DOHH2 (cell line): ENCODE measurements around the gene PRPF8.

Experiments
- H3F3A ChIP-seq: fragments of 200-600 bp; sonication (generic), shearing (Covaris generic); 2 replicates; pipeline ENCODE4 v1.6.0; 2016; ENCODE audit warnings: antibody characterized with exemption, mild to moderate bottlenecking; ENCODE audit not compliant: control insufficient read depth, insufficient read depth
- H3K27ac ChIP-seq: fragments of 200-600 bp; sonication (generic); 2 replicates; pipeline ENCODE4 v1.5.1; 2014; ENCODE audit warnings: low read depth, mild to moderate bottlenecking, low read length, moderate library complexity
- H3K27me3 ChIP-seq: fragments of 200-600 bp; sonication (generic); 2 replicates; pipeline ENCODE4 v1.6.1; 2014; ENCODE audit warnings: mild to moderate bottlenecking, low read length, mixed read lengths; ENCODE audit not compliant: control insufficient read depth
- H3K36me3 ChIP-seq: fragments of 200-600 bp; sonication (generic); 2 replicates; pipeline ENCODE4 v1.6.1; 2014; ENCODE audit warnings: mild to moderate bottlenecking, low read length, moderate library complexity, mixed read lengths; ENCODE audit not compliant: control insufficient read depth
- H3K4me1 ChIP-seq: fragments of 200-600 bp; sonication (generic); 2 replicates; pipeline ENCODE4 v1.6.1; 2014; ENCODE audit warnings: mild to moderate bottlenecking, low read length, mixed read lengths; ENCODE audit not compliant: control insufficient read depth
- H3K4me2 ChIP-seq: fragments of 200-600 bp; sonication (generic); 2 replicates; pipeline ENCODE4 v1.6.0; 2014; ENCODE audit warnings: mild to moderate bottlenecking, low read length, moderate library complexity
- H3K4me3 ChIP-seq: fragments of 200-600 bp; sonication (generic); 2 replicates; pipeline ENCODE4 v1.5.1; 2014; ENCODE audit warnings: mild to moderate bottlenecking, low read length, mixed read lengths
- H3K79me2 ChIP-seq: fragments of 200-600 bp; sonication (generic); 2 replicates; pipeline ENCODE4 v1.6.1; 2014; ENCODE audit warnings: mild to moderate bottlenecking, low read length, mixed read lengths; ENCODE audit not compliant: control insufficient read depth
- H3K9me2 ChIP-seq: fragments of 200-600 bp; sonication (generic); replicated peaks from 2 replicates; pipeline ENCODE4 v1.6.1; 2014; ENCODE audit warnings: mild to moderate bottlenecking, low read length, mixed read lengths; ENCODE audit not compliant: control insufficient read depth
- H3K9me3 ChIP-seq: fragments of 200-600 bp; sonication (generic); 2 replicates; pipeline ENCODE4 v1.6.1; 2014; ENCODE audit warnings: antibody characterized with exemption, low read length, mixed read lengths; ENCODE audit not compliant: control insufficient read depth, insufficient read depth
- H4K20me1 ChIP-seq: fragments of 200-600 bp; sonication (generic); 2 replicates; pipeline ENCODE4 v1.6.0; 2014; ENCODE audit warnings: low read depth, mild to moderate bottlenecking, antibody characterized with exemption, low read length, moderate library complexity; ENCODE audit not compliant: control insufficient read depth, insufficient read depth
- EZH2phosphoT487 ChIP-seq: fragments of 200-600 bp; sonication (generic); IDR thresholded peaks from 2 replicates; pipeline ENCODE4 v1.6.1; 2017; ENCODE audit warnings: borderline replicate concordance, mild to moderate bottlenecking, antibody characterized with exemption, low read length, moderate library complexity, mixed read lengths
- TF ChIP-seq, protein P1 (sequence below): fragments of 200-600 bp; sonication (generic); IDR thresholded peaks from one replicate; pipeline ENCODE4 v1.5.1; 2014; ENCODE audit warnings: antibody characterized with exemption, mild to moderate bottlenecking, low read depth, low read length; ENCODE audit not compliant: poor library complexity, severe bottlenecking

The PRPF8 gene

DNA sequence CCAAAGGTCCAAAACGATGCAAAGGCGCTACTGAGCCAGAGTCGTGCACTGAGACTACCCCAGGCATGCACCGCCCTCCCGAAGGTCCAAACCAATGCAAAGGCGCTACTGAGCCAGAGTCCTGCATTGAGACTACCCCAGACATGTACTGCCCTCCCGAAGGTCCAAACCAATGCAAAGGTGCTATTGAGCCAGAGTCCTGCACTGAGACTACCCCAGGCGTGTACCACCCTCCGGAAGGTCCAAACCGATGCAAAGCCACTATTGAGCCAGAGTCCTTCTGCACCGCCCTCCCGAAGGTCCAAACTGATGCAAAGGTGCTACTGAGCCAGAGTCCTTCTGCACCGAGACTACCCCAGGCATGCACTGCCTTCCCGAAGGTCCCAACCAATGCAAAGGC, 83.1 kb downstream of the PRPF8 start:
- Histone ChIP-seq H3K27ac (no peak overlapping the region), H3K9me3 (no peaks in the 10 kb centered on the region), H3K4me2 (no peak overlapping the region), H3K9me2 (no peaks in the 10 kb centered on the region), H3K4me3 (no peak overlapping the region), H4K20me1 (no peaks in the 10 kb centered on the region), H3K79me2 (peaks cover 39% of the 10 kb centered on the region), H3K27me3 (no peaks in the 10 kb centered on the region), H3K4me1 (peaks cover 18% of the 10 kb centered on the region), H3F3A (no peaks in the 10 kb centered on the region; the same call in 1 of the 2 replicates), H3K36me3 (peaks cover 59% of the 10 kb centered on the region)
- TF ChIP-seq EZH2phosphoT487: no peak
- TF ChIP-seq, protein P1, sequence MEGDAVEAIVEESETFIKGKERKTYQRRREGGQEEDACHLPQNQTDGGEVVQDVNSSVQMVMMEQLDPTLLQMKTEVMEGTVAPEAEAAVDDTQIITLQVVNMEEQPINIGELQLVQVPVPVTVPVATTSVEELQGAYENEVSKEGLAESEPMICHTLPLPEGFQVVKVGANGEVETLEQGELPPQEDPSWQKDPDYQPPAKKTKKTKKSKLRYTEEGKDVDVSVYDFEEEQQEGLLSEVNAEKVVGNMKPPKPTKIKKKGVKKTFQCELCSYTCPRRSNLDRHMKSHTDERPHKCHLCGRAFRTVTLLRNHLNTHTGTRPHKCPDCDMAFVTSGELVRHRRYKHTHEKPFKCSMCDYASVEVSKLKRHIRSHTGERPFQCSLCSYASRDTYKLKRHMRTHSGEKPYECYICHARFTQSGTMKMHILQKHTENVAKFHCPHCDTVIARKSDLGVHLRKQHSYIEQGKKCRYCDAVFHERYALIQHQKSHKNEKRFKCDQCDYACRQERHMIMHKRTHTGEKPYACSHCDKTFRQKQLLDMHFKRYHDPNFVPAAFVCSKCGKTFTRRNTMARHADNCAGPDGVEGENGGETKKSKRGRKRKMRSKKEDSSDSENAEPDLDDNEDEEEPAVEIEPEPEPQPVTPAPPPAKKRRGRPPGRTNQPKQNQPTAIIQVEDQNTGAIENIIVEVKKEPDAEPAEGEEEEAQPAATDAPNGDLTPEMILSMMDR: no peak
